Measurements from ENCODE around the gene LRRC38.

DNA sequence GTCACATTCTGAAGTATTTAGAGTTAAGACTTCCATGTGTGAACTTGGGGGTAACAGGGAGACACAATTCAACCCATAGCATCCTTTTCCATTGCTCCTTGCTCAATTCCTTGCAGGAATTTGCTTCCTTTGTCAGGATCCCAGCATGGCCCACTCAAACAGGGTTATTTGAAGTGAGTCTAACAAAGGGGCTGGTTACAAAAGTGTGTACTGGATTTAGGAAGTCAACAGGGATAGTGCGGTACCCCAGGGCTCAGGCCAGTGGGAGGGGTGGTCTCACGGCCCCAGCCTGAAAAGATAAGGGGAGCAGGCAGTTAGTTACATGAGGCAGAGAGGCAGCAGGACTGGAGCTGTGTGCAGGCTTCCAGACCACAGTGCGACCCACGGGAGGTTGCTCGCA lies 14.4 kb downstream of the LRRC38 start:
- TF ChIP-seq, protein P1, sequence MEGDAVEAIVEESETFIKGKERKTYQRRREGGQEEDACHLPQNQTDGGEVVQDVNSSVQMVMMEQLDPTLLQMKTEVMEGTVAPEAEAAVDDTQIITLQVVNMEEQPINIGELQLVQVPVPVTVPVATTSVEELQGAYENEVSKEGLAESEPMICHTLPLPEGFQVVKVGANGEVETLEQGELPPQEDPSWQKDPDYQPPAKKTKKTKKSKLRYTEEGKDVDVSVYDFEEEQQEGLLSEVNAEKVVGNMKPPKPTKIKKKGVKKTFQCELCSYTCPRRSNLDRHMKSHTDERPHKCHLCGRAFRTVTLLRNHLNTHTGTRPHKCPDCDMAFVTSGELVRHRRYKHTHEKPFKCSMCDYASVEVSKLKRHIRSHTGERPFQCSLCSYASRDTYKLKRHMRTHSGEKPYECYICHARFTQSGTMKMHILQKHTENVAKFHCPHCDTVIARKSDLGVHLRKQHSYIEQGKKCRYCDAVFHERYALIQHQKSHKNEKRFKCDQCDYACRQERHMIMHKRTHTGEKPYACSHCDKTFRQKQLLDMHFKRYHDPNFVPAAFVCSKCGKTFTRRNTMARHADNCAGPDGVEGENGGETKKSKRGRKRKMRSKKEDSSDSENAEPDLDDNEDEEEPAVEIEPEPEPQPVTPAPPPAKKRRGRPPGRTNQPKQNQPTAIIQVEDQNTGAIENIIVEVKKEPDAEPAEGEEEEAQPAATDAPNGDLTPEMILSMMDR (conservative IDR thresholded peaks at IDR 0.05), result no peak
- no peak for TF ChIP-seq ZFX (IDR thresholded peaks at IDR 0.05)
